PC-3 (cell line): Measurements from ENCODE around the gene BPIFB1. TPM values are rescaled to one million over a fixed set of nuclear protein-coding genes. Genes with fewer than 3 reads are reported as not detected.

ENCODE experiments used
- ATAC-seq: fragments of 200-7000 bp; cut with Tn5 transposase; 2 replicates; pipeline ENCODE4 v1.9.1; 2020; ENCODE audit warnings: mild to moderate bottlenecking, moderate library complexity
- BruUV-seq: library from RNA; stranded (reverse); fragments of 400-500 nt; replicated peaks from 2 replicates; lab custom pipeline; 2021; lab: Mats Ljungman, UMichigan
- CTCF ChIA-PET: fragments of 300-600 bp; sonication (Branson Sonifier 250); formaldehyde crosslinking; loops from one replicate; lab custom pipeline; 2022; ENCODE audit warnings: antibody characterized with exemption; lab: Charles Lee
- POLR2A ChIA-PET: fragments of 300-600 bp; sonication (Branson Sonifier 250); formaldehyde crosslinking; loops from one replicate; lab custom pipeline; 2022; ENCODE audit warnings: antibody characterized with exemption; ENCODE audit not compliant: unreplicated experiment; lab: Charles Lee
- DNase-seq: peaks from one replicate; pipeline ENCODE4 v3.0.0-alpha.2; 2015
- H2AFZ ChIP-seq: fragments of 300-600 bp; sonication (generic); 2 replicates; pipeline ENCODE4 v1.6.0; 2016; ENCODE audit warnings: antibody characterized with exemption, low read length
- H3F3A ChIP-seq: fragments of 300-600 bp; sonication (generic); one replicate; pipeline ENCODE4 v1.6.0; 2017; ENCODE audit warnings: antibody characterized with exemption, low read length, control low read depth, mild to moderate bottlenecking; ENCODE audit not compliant: unreplicated experiment
- H3K27ac ChIP-seq: fragments of 300-600 bp; sonication (generic); 2 replicates; pipeline ENCODE4 v1.5.1; 2016; ENCODE audit warnings: mild to moderate bottlenecking, low read length
- H3K27me3 ChIP-seq: fragments of 300-600 bp; sonication (generic); 2 replicates; pipeline ENCODE4 v1.6.1; 2016; ENCODE audit warnings: low read length, mixed read lengths
- H3K36me3 ChIP-seq: fragments of 300-600 bp; sonication (generic); 2 replicates; pipeline ENCODE4 v1.6.1; 2016; ENCODE audit warnings: low read depth, mixed run types, low read length, mixed read lengths
- H3K4me1 ChIP-seq: fragments of 300-600 bp; sonication (generic); 2 replicates; pipeline ENCODE4 v1.5.1; 2016; ENCODE audit warnings: low read length; ENCODE audit not compliant: insufficient read depth
- H3K4me2 ChIP-seq: fragments of 300-600 bp; sonication (generic); 2 replicates; pipeline ENCODE4 v1.6.0; 2016; ENCODE audit warnings: low read length
- H3K4me3 ChIP-seq: fragments of 300-600 bp; sonication (generic); 2 replicates; pipeline ENCODE4 v1.5.1; 2016; ENCODE audit warnings: mild to moderate bottlenecking, low read length, mixed read lengths
- H3K79me2 ChIP-seq: fragments of 300-600 bp; sonication (generic); 2 replicates; pipeline ENCODE4 v1.6.1; 2017; ENCODE audit warnings: low read length, mixed read lengths
- H3K9ac ChIP-seq: fragments of 300-600 bp; sonication (generic); 2 replicates; pipeline ENCODE4 v1.6.0; 2016; ENCODE audit warnings: mild to moderate bottlenecking, low read length
- H3K9me2 ChIP-seq: fragments of 300-600 bp; sonication (generic); replicated peaks from 2 replicates; pipeline ENCODE4 v1.6.1; 2016; ENCODE audit warnings: mixed run types, low read length, mixed read lengths
- H3K9me3 ChIP-seq: fragments of 300-600 bp; sonication (generic); 2 replicates; pipeline ENCODE4 v1.6.1; 2016; ENCODE audit warnings: low read length, mixed read lengths
- H4K20me1 ChIP-seq: fragments of 300-600 bp; sonication (generic); 2 replicates; pipeline ENCODE4 v1.6.1; 2016; ENCODE audit warnings: low read length, mixed read lengths
- CTCF ChIP-seq: fragments of 300-600 bp; sonication (generic); conservative IDR thresholded peaks from 2 replicates; pipeline ENCODE4 v1.5.1; 2017; ENCODE audit warnings: antibody characterized with exemption, low read depth, mild to moderate bottlenecking, low read length
- EZH2 ChIP-seq: fragments of 300-600 bp; sonication (generic); IDR thresholded peaks from one replicate; pipeline ENCODE4 v1.6.1; 2017; ENCODE audit warnings: antibody characterized with exemption, mild to moderate bottlenecking, low read length; ENCODE audit not compliant: unreplicated experiment
- EZH2phosphoT487 ChIP-seq: fragments of 300-600 bp; sonication (generic); IDR thresholded peaks from 2 replicates; pipeline ENCODE4 v1.6.1; 2018; ENCODE audit warnings: mild to moderate bottlenecking, antibody characterized with exemption, low read length, borderline replicate concordance
- intact Hi-C: fragments of 100-400 bp; cut with micrococcal nuclease; formaldehyde crosslinking; loops from 2 replicates; pipeline ENCODE4 v1.9.0; 2023
- total RNA-seq: library from RNA; depleted of rRNA; stranded (reverse); fragments of >200 nt; gene quantifications from 2 replicates; pipeline ENCODE4 v1.2.3, GENCODE V29; 2014

Gene BPIFB1
- total RNA-seq, 1 experiment from 2014 or later = not detected

- POLR2A ChIA-PET = no interaction called here
- BruUV-seq = no TSS peak
- H3K4me3 ChIP-seq = no peak overlapping the region
These were observed 7.1 kb upstream of the BPIFB1 start for GRCh38 chr20:33275871-33276270.

GRCh38 chr20:33276303-33277113 is 6.5 kb upstream of the BPIFB1 start:
- Histone ChIP-seq H3K27me3 (peaks cover 63% of the 10 kb centered on the region), H3K9me2 (no peaks in the 10 kb centered on the region), H3K79me2 (no peaks in the 10 kb centered on the region), H3F3A (no peaks in the 10 kb centered on the region), H3K27ac (no peak overlapping the region), H3K4me2 (no peak overlapping the region), H3K4me1 (no peaks in the 10 kb centered on the region), H3K4me3 (no peak overlapping the region), H3K9me3 (no peaks in the 10 kb centered on the region), H3K36me3 (no peaks in the 10 kb centered on the region), H4K20me1 (no peaks in the 10 kb centered on the region), H3K9ac (no peak overlapping the region), H2AFZ (no peak overlapping the region)
- BruUV-seq = no TSS peak
- DNase-seq (no peak), ATAC-seq (no peak)
- ChIA-PET CTCF (no interaction called here), POLR2A (no interaction called here)
- intact Hi-C loops = no loop called here
- TF ChIP-seq EZH2phosphoT487 = no peak
- no peak for TF ChIP-seq CTCF
- TF ChIP-seq EZH2 = no peak

More at GRCh38 chr20:33275871-33276270, 7.1 kb upstream of the BPIFB1 start:
- no peaks in the 10 kb centered on the region for H4K20me1 ChIP-seq
- H3K9me3 ChIP-seq = no peaks in the 10 kb centered on the region
- no peak overlapping the region for H3K4me2 ChIP-seq
- H3K27me3 ChIP-seq = peaks cover 68% of the 10 kb centered on the region
- TF ChIP-seq CTCF = no peak
- no peak for TF ChIP-seq EZH2phosphoT487
- no peak for TF ChIP-seq EZH2
- no peak for DNase-seq
- no peaks in the 10 kb centered on the region for H3K36me3 ChIP-seq
- H3K79me2 ChIP-seq = no peaks in the 10 kb centered on the region
- no peak overlapping the region for H2AFZ ChIP-seq
- H3K4me1 ChIP-seq = no peaks in the 10 kb centered on the region
- H3F3A ChIP-seq = no peaks in the 10 kb centered on the region
- no peak for ATAC-seq
- CTCF ChIA-PET = no interaction called here
- no peaks in the 10 kb centered on the region for H3K9me2 ChIP-seq
- intact Hi-C loops = no loop called here
- H3K27ac ChIP-seq = no peak overlapping the region
- H3K9ac ChIP-seq = no peak overlapping the region
